ENCODE data around the gene KCNH2.
"Not testable (repeated sequence)": the region's sequence is repeated elsewhere in the genome, so short reads cannot be mapped to it uniquely, and the experiment has no call there.

Gene KCNH2

DNA sequence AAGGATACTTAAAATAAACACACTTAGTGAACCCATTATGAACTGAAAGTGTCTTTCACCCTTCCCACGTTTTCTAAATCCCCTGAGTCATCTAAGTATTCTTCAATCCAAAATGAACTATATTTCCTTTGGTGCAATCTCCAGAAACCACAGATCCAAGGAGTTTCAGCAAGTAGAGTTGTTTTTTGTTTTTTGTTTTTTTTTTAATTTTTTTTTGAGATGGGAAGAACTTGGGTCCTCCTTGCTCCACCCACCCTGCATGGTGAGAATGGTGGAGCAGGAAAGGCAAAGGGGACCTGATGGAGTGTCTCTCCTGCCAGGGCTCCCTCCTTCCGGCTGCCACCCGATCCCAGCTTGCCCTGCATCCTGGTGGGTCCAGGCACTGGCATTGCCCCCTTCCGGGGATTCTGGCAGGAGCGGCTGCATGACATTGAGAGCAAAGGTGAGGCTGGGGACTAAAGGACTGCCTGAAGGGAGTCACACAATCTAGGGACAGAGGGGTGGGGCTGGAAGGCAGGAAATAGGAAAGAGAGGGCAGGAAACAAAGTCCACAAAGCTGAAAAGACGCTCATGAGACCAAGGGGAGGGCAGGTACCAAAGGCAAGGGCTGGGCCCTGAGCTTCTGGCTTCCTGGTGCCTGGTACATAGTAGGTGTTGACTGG, 34.0 kb upstream of the KCNH2 start:
- no peak for DNase-seq

DNA sequence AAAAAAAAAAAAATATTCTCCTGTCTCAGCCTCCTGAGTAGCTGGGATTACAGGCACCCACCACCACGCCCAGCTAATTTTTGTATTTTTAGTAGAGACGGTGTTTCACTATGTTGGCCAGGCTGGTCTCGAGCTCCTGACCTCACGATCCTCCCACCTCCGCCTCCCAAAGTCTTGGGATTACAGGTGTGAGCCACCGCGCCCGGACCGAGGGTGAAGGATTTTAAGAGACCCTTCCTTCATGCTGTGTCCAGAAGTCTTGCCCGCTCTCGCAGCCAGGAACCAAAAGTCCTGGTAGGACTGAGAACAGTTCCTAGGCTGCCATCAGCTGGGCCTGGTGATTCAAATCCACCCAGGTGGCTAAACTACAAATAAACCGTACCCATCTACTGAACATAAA, 33.5 kb upstream of the KCNH2 start:
- DNase-seq, result not testable (repeated sequence)

DNA sequence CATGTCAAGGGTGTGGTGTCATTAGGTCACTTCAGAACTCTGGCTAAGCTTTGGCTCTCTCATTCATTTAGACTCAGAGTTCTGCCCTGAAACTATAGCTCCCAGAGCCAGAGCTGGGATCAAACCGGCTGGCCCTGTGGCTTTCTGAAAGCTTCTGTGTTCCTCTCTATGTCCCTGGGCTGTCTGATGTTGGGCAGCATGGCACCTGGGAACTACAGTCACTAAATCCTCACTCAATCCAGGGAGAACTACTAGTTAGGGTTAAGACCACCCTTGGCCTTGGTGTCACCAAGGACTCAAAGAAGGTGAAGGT, 32.9 kb upstream of the KCNH2 start:
- no peak for DNase-seq

DNA sequence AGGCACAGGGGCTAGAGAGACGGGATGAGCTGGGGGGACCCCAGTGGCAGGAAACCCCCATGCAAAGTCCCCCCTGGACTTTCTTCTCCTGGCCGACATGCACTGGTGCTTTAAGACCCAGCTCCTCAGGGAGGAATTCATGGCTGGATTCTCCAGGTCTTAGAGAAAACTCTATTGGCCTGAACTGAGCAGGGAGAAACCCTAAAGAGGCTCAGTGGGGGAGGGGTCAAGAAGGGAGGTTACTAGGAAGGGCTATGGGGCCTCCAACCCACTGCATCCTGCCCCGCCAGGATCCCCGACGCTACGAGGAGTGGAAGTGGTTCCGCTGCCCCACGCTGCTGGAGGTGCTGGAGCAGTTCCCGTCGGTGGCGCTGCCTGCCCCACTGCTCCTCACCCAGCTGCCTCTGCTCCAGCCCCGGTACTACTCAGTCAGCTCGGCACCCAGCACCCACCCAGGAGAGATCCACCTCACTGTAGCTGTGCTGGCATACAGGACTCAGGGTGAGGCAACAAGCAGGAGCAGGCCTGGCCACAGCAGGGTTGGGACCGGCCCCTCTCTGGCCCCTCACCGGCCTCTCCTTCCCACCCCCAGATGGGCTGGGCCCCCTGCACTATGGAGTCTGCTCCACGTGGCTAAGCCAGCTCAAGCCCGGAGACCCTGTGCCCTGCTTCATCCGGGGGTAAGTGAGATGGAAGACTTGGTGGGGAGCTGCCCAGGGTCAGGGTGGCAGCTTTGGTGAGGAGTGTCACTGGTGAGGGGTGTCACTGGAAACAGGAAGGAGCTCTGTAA, 32.4 kb upstream of the KCNH2 start:
- DNase-seq, result peak; percentile 63

- no peak for DNase-seq
Observed at GRCh38 chr7:151010037-151010306, 31.9 kb upstream of the KCNH2 start.

DNA sequence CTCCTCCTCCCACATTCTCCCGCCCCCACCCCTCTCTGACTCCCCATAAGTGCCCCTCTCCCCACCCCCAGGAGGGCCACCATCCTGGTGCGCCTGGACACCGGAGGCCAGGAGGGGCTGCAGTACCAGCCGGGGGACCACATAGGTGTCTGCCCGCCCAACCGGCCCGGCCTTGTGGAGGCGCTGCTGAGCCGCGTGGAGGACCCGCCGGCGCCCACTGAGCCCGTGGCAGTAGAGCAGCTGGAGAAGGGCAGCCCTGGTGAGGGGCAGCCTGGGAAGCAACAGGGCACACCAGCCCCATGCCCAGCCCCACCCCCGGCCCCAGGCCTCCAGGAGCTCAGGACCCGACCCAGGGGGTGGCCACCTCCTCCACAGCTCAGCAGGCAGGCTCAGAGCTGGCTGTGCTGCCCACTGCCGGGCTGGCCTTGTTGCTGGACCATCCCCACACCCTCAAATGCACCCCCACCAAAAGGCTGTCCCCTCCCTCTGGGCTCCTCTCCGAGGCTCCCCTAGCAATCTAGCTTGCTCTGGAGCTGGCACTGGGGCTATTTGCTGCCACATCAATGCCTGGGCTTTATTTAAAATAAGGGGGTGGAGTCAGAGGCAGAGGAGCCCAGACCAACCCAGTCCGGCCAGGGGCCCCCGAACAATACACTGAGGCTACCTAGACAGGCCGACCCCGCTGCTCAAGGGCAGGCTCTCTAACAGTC, 31.4 kb upstream of the KCNH2 start:
- DNase-seq, result peak; percentile 39

DNA sequence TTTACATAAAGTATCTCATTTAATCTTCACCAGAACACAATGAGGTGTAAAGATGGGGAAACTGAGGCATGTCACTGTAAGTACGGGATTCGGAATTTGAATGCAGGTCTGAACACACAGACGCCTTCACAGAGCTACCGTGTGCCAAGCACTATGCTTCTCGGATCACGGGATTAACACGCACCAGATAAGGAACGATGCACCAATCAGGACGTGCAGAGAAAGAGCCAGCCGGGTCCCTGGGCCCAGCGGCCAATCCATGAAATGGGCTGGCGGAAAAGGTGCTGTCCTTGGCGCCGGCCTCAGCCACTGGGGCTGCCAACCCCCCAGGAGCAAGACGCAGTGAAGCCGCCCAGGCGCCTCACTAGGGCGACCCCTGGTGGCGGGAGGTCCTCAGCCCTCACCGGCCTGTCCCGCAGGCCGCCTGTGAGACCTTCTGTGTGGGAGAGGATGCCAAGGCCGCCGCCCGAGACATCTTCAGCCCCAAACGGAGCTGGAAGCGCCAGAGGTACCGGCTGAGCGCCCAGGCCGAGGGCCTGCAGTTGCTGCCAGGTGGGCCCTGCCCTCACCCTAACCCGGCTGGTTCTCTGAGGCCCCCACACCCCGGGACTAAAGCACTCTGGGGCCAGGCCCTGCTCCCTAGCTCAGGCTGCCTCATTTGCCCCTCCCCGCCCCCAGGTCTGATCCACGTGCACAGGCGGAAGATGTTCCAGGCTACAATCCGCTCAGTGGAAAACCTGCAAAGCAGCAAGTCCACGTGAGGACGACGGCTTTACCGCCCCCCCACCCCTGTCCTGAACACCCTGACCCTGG, 30.6 kb upstream of the KCNH2 start:
- DNase-seq, result peak; percentile 92

- no peak for DNase-seq
Observed at GRCh38 chr7:151008143-151008510, 30.0 kb upstream of the KCNH2 start.

- DNase-seq, result no peak
Observed at GRCh38 chr7:151007469-151007898, 29.4 kb upstream of the KCNH2 start.

GRCh38 chr7:151006590-151007300, 28.6 kb upstream of the KCNH2 start:
- DNase-seq, result no peak

DNA sequence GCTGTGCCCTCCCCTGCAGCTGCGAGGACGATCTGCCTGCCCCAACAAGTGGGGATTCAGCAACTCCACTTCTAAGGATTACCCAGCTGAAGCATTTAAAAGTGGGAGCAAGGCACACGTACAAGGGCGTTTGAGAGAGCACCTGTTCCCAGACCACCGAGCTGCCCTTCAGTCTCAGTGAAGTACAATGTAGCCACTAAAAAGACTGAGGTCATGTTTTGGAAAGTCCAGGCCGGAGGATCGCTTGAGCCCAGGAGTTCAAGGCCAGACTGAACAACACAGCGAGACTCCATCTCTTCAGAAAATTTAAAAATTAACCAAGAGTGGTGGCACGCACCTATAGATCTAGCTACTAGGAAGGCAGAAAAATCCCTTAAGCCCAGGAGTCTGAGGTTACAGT, 27.4 kb upstream of the KCNH2 start:
- no peak for DNase-seq

GRCh38 chr7:151003572-151003971, 25.5 kb upstream of the KCNH2 start:
- DNase-seq, result no peak

DNA sequence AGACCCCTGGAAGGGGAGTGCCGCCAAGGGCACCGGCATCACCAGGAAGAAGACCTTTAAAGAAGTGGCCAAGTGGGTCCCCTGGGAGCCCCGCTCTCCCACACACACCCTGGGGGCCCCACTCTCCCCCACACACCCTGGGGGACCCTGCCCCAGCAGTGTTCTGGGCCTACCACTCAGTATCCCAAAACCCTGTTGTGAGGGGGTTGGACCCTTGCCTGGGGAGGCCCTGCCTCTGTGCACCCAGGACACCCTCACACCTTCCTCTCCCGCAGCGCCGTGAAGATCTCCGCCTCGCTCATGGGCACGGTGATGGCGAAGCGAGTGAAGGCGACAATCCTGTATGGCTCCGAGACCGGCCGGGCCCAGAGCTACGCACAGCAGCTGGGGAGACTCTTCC, 23.4 kb upstream of the KCNH2 start:
- DNase-seq, result no peak

DNA sequence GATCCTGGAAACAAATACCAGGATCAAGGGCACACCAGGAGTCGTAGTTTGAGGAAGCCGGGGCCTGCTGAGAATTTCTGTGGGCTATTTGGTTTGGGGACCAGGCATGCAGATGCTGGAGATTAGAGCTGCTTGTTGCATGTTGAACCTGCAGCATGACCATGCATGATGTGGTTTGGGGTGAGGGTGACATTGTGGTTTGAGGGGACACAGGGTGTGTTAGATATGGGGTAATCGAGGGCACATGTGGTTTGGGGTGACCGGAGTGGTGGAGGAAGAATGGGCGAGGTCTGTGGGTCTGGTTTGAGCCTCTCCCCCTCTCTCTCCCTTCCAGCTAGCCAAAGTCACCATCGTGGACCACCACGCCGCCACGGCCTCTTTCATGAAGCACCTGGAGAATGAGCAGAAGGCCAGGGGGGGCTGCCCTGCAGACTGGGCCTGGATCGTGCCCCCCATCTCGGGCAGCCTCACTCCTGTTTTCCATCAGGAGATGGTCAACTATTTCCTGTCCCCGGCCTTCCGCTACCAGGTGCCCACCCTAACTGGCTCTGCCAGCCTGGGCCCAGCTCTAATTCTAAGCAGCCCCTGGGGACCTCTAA, 22.9 kb upstream of the KCNH2 start:
- no peak for DNase-seq

DNA sequence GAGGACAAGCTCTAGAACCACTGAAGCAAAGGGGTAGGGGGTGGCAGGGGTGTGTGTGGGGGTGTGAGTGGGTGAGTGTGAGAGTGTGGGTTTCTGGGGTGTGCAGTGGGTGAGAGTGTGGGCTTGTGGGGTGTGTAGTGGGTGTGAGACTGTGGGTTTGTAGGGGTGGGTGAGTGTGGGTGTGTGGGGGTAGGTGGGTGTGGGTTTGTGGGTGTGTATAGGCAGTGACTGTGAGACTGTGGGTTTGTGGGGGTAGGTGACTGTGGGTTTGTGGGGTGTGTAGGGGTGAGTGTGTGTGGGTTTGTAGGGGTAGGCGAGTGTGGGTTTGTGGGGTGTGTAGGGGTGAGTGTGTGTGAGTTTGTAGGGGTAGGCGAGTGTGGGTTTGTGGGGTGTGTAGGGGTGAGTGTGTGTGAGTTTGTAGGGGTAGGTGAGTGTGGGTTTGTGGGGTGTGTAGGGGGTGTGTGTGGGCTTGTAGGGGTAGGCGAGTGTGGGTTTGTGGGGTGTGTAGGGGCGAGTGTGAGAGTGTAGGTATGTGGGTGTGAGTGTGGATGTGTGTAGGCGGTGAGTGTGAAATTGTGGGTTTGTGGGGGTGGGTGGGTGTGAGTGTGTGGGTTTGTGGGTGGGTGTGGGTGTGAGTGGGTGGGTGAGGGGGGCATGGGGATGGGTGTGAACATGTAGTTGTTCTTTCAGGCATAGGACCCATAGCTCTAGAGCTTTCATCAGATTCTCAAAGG, 21.5 kb upstream of the KCNH2 start:
- no peak for DNase-seq

GRCh38 chr7:150999001-150999400, 20.9 kb upstream of the KCNH2 start:
- DNase-seq, result no peak

- no peak for DNase-seq
Observed at GRCh38 chr7:150998341-150998740, 20.2 kb upstream of the KCNH2 start.

- no peak for DNase-seq
Observed at GRCh38 chr7:150997817-150998216, 19.7 kb upstream of the KCNH2 start.

DNA sequence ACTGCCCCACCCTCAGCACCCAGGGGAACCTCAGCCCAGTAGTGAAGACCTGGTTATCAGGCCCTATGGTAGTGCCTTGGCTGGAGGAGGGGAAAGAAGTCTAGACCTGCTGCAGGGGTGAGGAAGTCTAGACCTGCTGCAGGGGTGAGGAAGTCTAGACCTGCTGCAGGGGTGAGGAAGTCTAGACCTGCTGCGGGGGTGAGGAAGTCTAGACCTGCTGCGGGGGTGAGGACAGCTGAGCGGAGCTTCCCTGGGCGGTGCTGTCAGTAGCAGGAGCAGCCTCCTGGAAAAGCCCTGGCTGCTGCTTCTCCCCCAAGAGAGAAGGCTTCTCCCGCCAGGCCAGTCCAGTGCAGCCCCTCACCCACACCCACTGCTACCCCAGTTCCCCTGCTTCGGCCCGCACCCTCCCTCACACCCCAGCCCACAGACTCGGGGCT, 19.0 kb upstream of the KCNH2 start:
- no peak for DNase-seq

- DNase-seq, result peak; percentile 41
Observed at GRCh38 chr7:150996376-150997074, 18.4 kb upstream of the KCNH2 start.
